GM21447 (cell line): ENCODE results near the gene CA9.
A peak's percentile ranks its signal among the peaks of the same experiment; 100 is the strongest.
"Not testable (repeated sequence)": the region's sequence is repeated elsewhere in the genome, so short reads cannot be mapped to it uniquely, and the experiment has no call there.

ENCODE experiments used
- ATAC-seq: cut with Tn5 transposase; IDR thresholded peaks from one replicate; pipeline ENCODE4 v1.9.1; 2021; ENCODE audit not compliant: unreplicated experiment

CA9 gene

GRCh38 chr9:35673132-35674024, at the start of gene CA9:
TSS of gene CA9 (plus strand) at chr9:35673928. CDS start at chr9:35673960, 32 bp downstream.
- ATAC-seq, result no peak

GRCh38 chr9:35627575-35627974, 46.2 kb upstream of the CA9 start:
- ATAC-seq, result no peak

GRCh38 chr9:35628389-35628991, 45.2 kb upstream of the CA9 start:
- no peak for ATAC-seq

GRCh38 chr9:35629597-35629996, 44.1 kb upstream of the CA9 start:
- ATAC-seq, result no peak

- ATAC-seq, result no peak
Observed at GRCh38 chr9:35635730-35636129, 38.0 kb upstream of the CA9 start.

GRCh38 chr9:35636135-35636876, 37.4 kb upstream of the CA9 start:
- ATAC-seq, result no peak

- ATAC-seq, result not testable (repeated sequence)
Observed at GRCh38 chr9:35636877-35637246, 36.9 kb upstream of the CA9 start.

GRCh38 chr9:35637427-35637955, 36.2 kb upstream of the CA9 start:
- not testable (repeated sequence) for ATAC-seq

GRCh38 chr9:35638751-35639150, 35.0 kb upstream of the CA9 start:
- ATAC-seq, result not testable (repeated sequence)

GRCh38 chr9:35639225-35639624, 34.5 kb upstream of the CA9 start:
- not testable (repeated sequence) for ATAC-seq

GRCh38 chr9:35639631-35640030, 34.1 kb upstream of the CA9 start:
- ATAC-seq, result no peak

- not testable (repeated sequence) for ATAC-seq
Observed at GRCh38 chr9:35640431-35640830, 33.3 kb upstream of the CA9 start.

- ATAC-seq, result not testable (repeated sequence)
Observed at GRCh38 chr9:35641478-35641877, 32.2 kb upstream of the CA9 start.

- no peak for ATAC-seq
Observed at GRCh38 chr9:35643046-35643445, 30.7 kb upstream of the CA9 start.

GRCh38 chr9:35645736-35646135, 28.0 kb upstream of the CA9 start:
- ATAC-seq, result not testable (repeated sequence)

GRCh38 chr9:35646153-35646532, 27.6 kb upstream of the CA9 start:
- ATAC-seq, result no peak

- peak; percentile 75 for ATAC-seq
Observed at GRCh38 chr9:35646533-35647265, 27.0 kb upstream of the CA9 start.

GRCh38 chr9:35649431-35650340, 24.0 kb upstream of the CA9 start:
- ATAC-seq, result no peak

GRCh38 chr9:35650341-35651158, 23.2 kb upstream of the CA9 start, which contains the start of gene SIT1:
TSS of gene SIT1 (minus strand) at chr9:35650931. CDS start at chr9:35650853, 78 bp downstream.
- ATAC-seq, result no peak
